Measurements from ENCODE around the gene TVP23B.
"Not testable (repeated sequence)": the region's sequence is repeated elsewhere in the genome, so short reads cannot be mapped to it uniquely, and the experiment has no call there.

The TVP23B gene

DNA sequence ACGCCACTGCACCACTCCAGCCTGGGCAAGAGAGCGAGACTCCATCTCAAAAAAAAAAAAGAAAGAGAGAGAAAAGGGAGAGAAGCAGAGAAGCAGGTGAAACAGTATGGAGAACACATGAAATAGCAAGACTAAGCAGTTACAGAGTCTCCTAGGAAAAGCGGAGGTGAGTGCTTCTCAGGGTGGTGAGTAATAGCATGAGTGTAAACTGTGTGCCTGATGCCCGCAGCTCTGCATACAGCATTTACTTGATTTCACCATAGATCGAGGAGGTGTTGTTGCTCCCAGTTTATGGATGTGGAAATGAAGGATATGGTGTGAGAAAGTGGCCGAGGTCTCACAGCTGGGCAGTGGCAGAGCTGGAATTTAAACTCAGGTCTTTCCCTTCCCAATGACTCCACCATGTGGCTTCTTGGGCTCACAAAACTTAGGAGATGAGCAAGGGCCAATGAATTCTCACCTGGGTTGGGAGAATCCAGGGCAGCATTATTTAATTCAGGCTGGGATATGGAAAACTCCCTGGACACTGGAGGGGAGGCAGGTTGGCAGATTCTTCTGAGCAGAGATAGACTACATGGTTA lies 27.1 kb upstream of the TVP23B start:
- H3K27ac ChIP-seq (ENCODE audit: low read length); H3K36me3 ChIP-seq (ENCODE audit: control insufficient read depth in 2 of 2, insufficient read depth in 2 of 2, low read length in 2 of 2); H3K9ac ChIP-seq (ENCODE audit: low read length in 2 of 2); H3K4me1 ChIP-seq (ENCODE audit: control insufficient read depth, insufficient read depth, low read length); H3K9me3 ChIP-seq (ENCODE audit: control insufficient read depth in 2 of 2, low read length in 2 of 2); H3K4me3 ChIP-seq (ENCODE audit: low read length in 2 of 2); H3K27me3 ChIP-seq (ENCODE audit: control insufficient read depth in 1 of 2, insufficient read depth in 2 of 2, low read length in 2 of 2): not testable (repeated sequence)

- H3K4me3 ChIP-seq (ENCODE audit: low read length in 2 of 2); H3K36me3 ChIP-seq (ENCODE audit: control insufficient read depth in 2 of 2, insufficient read depth in 2 of 2, low read length in 2 of 2); H3K27me3 ChIP-seq (ENCODE audit: control insufficient read depth in 1 of 2, insufficient read depth in 2 of 2, low read length in 2 of 2); H3K27ac ChIP-seq (ENCODE audit: low read length); H3K9me3 ChIP-seq (ENCODE audit: control insufficient read depth in 2 of 2, low read length in 2 of 2); H3K9ac ChIP-seq (ENCODE audit: low read length in 2 of 2); H3K4me1 ChIP-seq (ENCODE audit: control insufficient read depth, insufficient read depth, low read length): not testable (repeated sequence)
Observed at GRCh38 chr17:18755969-18756368, 25.0 kb upstream of the TVP23B start.

GRCh38 chr17:18757368-18758044 lies 23.5 kb upstream of the TVP23B start:
- H3K27ac ChIP-seq (ENCODE audit: low read length); H3K9ac ChIP-seq (ENCODE audit: low read length in 2 of 2); H3K36me3 ChIP-seq (ENCODE audit: control insufficient read depth in 2 of 2, insufficient read depth in 2 of 2, low read length in 2 of 2); H3K27me3 ChIP-seq (ENCODE audit: control insufficient read depth in 1 of 2, insufficient read depth in 2 of 2, low read length in 2 of 2); H3K4me1 ChIP-seq (ENCODE audit: control insufficient read depth, insufficient read depth, low read length); H3K4me3 ChIP-seq (ENCODE audit: low read length in 2 of 2); H3K9me3 ChIP-seq (ENCODE audit: control insufficient read depth in 2 of 2, low read length in 2 of 2): not testable (repeated sequence)

- not testable (repeated sequence) for H3K4me3 ChIP-seq (ENCODE audit: low read length in 2 of 2); H3K9me3 ChIP-seq (ENCODE audit: control insufficient read depth in 2 of 2, low read length in 2 of 2); H3K4me1 ChIP-seq (ENCODE audit: control insufficient read depth, insufficient read depth, low read length); H3K9ac ChIP-seq (ENCODE audit: low read length in 2 of 2); H3K27ac ChIP-seq (ENCODE audit: low read length); H3K27me3 ChIP-seq (ENCODE audit: control insufficient read depth in 1 of 2, insufficient read depth in 2 of 2, low read length in 2 of 2); H3K36me3 ChIP-seq (ENCODE audit: control insufficient read depth in 2 of 2, insufficient read depth in 2 of 2, low read length in 2 of 2)
Observed at GRCh38 chr17:18758344-18758743, 22.6 kb upstream of the TVP23B start.

DNA sequence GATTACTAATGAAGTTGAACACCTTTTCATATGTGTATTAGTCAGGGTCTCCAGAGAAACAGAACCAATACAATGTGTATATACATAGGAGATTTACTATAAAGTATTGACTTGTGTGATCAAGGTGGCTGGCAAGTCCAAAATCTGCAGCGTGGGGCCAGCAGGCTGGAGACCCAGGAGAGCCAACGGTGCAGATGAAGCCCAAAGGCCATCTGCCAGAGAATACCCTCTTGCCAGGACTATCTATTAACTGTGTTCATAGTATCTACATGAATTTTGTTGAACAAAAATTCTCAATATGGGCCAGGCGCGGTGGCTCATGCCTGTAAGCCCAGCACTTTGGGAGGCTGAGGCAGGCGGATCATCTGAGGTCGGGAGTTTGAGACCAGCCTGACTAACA lies 20.8 kb upstream of the TVP23B start:
- H3K4me1 ChIP-seq (ENCODE audit: control insufficient read depth, insufficient read depth, low read length); H3K27me3 ChIP-seq (ENCODE audit: control insufficient read depth in 1 of 2, insufficient read depth in 2 of 2, low read length in 2 of 2); H3K9ac ChIP-seq (ENCODE audit: low read length in 2 of 2); H3K4me3 ChIP-seq (ENCODE audit: low read length in 2 of 2); H3K27ac ChIP-seq (ENCODE audit: low read length); H3K9me3 ChIP-seq (ENCODE audit: control insufficient read depth in 2 of 2, low read length in 2 of 2); H3K36me3 ChIP-seq (ENCODE audit: control insufficient read depth in 2 of 2, insufficient read depth in 2 of 2, low read length in 2 of 2): not testable (repeated sequence)

GRCh38 chr17:18770572-18770971 lies 10.4 kb upstream of the TVP23B start:
- H3K4me3 ChIP-seq (ENCODE audit: low read length in 2 of 2); H3K27ac ChIP-seq (ENCODE audit: low read length); H3K4me1 ChIP-seq (ENCODE audit: control insufficient read depth, insufficient read depth, low read length); H3K27me3 ChIP-seq (ENCODE audit: control insufficient read depth in 1 of 2, insufficient read depth in 2 of 2, low read length in 2 of 2); H3K9ac ChIP-seq (ENCODE audit: low read length in 2 of 2); H3K9me3 ChIP-seq (ENCODE audit: control insufficient read depth in 2 of 2, low read length in 2 of 2); H3K36me3 ChIP-seq (ENCODE audit: control insufficient read depth in 2 of 2, insufficient read depth in 2 of 2, low read length in 2 of 2): not testable (repeated sequence)

DNA sequence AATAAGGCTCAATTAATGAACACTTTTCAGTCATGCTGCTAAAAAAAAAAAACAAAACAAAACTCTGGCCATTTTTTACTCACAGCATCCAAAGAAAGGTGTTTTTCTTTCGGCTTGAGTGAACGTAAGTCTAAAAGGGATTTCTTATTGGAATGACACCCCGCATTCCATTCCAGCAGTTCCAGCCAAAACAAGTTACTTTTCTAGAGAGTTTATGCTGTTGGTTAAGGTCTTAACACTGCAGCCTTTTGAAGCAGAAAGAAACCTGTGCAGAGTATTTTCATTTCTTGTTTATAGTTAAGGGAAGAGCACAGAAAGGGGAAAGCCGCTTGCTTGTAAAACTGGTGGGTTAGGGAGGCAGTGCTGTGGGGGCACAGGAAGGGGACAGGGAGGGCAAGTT lies 9.9 kb upstream of the TVP23B start:
- H3K9ac ChIP-seq (ENCODE audit: low read length in 2 of 2); H3K27ac ChIP-seq (ENCODE audit: low read length); H3K9me3 ChIP-seq (ENCODE audit: control insufficient read depth in 2 of 2, low read length in 2 of 2); H3K27me3 ChIP-seq (ENCODE audit: control insufficient read depth in 1 of 2, insufficient read depth in 2 of 2, low read length in 2 of 2); H3K4me3 ChIP-seq (ENCODE audit: low read length in 2 of 2); H3K36me3 ChIP-seq (ENCODE audit: control insufficient read depth in 2 of 2, insufficient read depth in 2 of 2, low read length in 2 of 2); H3K4me1 ChIP-seq (ENCODE audit: control insufficient read depth, insufficient read depth, low read length): not testable (repeated sequence)

- H3K27me3 ChIP-seq (ENCODE audit: control insufficient read depth in 1 of 2, insufficient read depth in 2 of 2, low read length in 2 of 2): no peaks in the 10 kb centered on the region
Observed at GRCh38 chr17:18772471-18772870, 8.5 kb upstream of the TVP23B start.

DNA sequence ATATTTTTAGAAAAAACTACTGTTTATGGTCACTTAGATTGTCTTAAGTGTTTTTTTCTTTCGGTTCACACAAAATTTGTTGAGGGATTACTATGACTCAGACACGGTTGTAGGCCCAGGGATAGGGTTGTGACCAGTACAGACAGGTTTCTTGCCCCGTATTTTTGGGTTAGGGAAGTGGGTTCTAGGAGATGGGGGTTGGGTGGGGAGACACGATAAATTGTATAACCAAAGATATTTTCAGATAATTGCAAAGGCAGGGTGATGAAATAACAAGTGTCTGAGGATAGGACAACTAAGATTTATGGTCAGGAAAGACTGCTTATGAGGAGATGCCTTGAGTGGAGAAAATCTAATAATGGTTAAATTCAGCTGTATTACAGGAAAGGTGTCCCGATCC lies 822 bp downstream of the TVP23B start:
- not testable (repeated sequence) for H3K27ac ChIP-seq (ENCODE audit: low read length); H3K9ac ChIP-seq (ENCODE audit: low read length in 2 of 2)

More at GRCh38 chr17:18772471-18772870, 8.5 kb upstream of the TVP23B start:
- H3K9me3 ChIP-seq (ENCODE audit: control insufficient read depth in 2 of 2, low read length in 2 of 2): no peaks in the 10 kb centered on the region
- H3K27ac ChIP-seq (ENCODE audit: low read length): no peak overlapping the region
- H3K9ac ChIP-seq (ENCODE audit: low read length in 2 of 2): no peak overlapping the region
- H3K4me3 ChIP-seq (ENCODE audit: low read length in 2 of 2): no peak overlapping the region
- no peaks in the 10 kb centered on the region for H3K36me3 ChIP-seq (ENCODE audit: control insufficient read depth in 2 of 2, insufficient read depth in 2 of 2, low read length in 2 of 2)
- H3K4me1 ChIP-seq (ENCODE audit: control insufficient read depth, insufficient read depth, low read length): no peaks in the 10 kb centered on the region

DNA sequence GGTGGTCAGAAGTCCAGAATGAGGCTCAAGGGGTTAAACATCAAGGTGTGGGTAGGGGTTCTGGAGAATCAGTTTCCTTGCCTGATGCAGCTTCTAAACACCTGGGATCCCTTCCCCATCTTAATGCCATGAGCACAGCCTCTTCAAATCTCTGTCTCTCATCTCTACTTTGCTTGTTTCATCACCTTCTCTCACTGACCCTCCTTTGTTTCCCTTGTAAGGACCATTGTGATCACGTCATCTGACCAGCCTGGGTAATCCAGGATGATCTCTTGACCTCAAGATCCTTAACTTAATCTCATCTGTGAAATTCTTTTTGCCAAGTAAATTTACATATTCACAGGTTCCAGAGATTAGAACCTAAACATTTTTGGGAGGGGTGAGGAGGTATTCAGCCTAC lies 5.0 kb downstream of the TVP23B start:
- not testable (repeated sequence) for H3K9me3 ChIP-seq (ENCODE audit: control insufficient read depth in 2 of 2, low read length in 2 of 2); H3K36me3 ChIP-seq (ENCODE audit: control insufficient read depth in 2 of 2, insufficient read depth in 2 of 2, low read length in 2 of 2); H3K27ac ChIP-seq (ENCODE audit: low read length); H3K9ac ChIP-seq (ENCODE audit: low read length in 2 of 2); H3K4me1 ChIP-seq (ENCODE audit: control insufficient read depth, insufficient read depth, low read length); H3K4me3 ChIP-seq (ENCODE audit: low read length in 2 of 2); H3K27me3 ChIP-seq (ENCODE audit: control insufficient read depth in 1 of 2, insufficient read depth in 2 of 2, low read length in 2 of 2)

More for the DNA sequence above, 822 bp downstream of the TVP23B start:
- not testable (repeated sequence) for H3K4me1 ChIP-seq (ENCODE audit: control insufficient read depth, insufficient read depth, low read length); H3K36me3 ChIP-seq (ENCODE audit: control insufficient read depth in 2 of 2, insufficient read depth in 2 of 2, low read length in 2 of 2); H3K27me3 ChIP-seq (ENCODE audit: control insufficient read depth in 1 of 2, insufficient read depth in 2 of 2, low read length in 2 of 2); H3K9me3 ChIP-seq (ENCODE audit: control insufficient read depth in 2 of 2, low read length in 2 of 2)
- H3K4me3 ChIP-seq (ENCODE audit: low read length in 2 of 2): peak overlapping the region in 1 of 2 donors; percentile 71

GRCh38 chr17:18786890-18787289 lies 5.9 kb downstream of the TVP23B start:
- not testable (repeated sequence) for H3K27me3 ChIP-seq (ENCODE audit: control insufficient read depth in 1 of 2, insufficient read depth in 2 of 2, low read length in 2 of 2); H3K9ac ChIP-seq (ENCODE audit: low read length in 2 of 2); H3K9me3 ChIP-seq (ENCODE audit: control insufficient read depth in 2 of 2, low read length in 2 of 2); H3K4me1 ChIP-seq (ENCODE audit: control insufficient read depth, insufficient read depth, low read length); H3K36me3 ChIP-seq (ENCODE audit: control insufficient read depth in 2 of 2, insufficient read depth in 2 of 2, low read length in 2 of 2); H3K4me3 ChIP-seq (ENCODE audit: low read length in 2 of 2); H3K27ac ChIP-seq (ENCODE audit: low read length)
